Thyroid gland (tissue), 4 donors: ENCODE measurements around the gene ATP8A1.

Experiments used
- CTCF ChIP-seq, 6 experiments: fragments of 200-600 bp in 3 of 6; fragments of 450-650 bp in 3 of 6; sonication (generic) in 3 of 6; IDR thresholded peaks; one replicate each; pipeline ENCODE4 v1.5.1; 2016 to 2019; ENCODE audit warnings: antibody characterized with exemption in 6 of 6, mild to moderate bottlenecking in 2 of 6, inconsistent platforms in 1 of 6, moderate library complexity in 1 of 6
- POLR2A ChIP-seq, 2 donors: fragments of 450-650 bp; IDR thresholded peaks; one replicate each; pipeline ENCODE4 v1.6.1; 2017; ENCODE audit warnings: antibody characterized with exemption in 2 of 2, mild to moderate bottlenecking in 2 of 2, moderate library complexity in 1 of 2

GRCh38 chr4:42396361-42396751, 260.5 kb downstream of the ATP8A1 start:
- TF ChIP-seq CTCF (IDR thresholded peaks at IDR 0.05) (no peak), POLR2A (IDR thresholded peaks at IDR 0.05) (no peak)
